Testis (tissue), 3 donors: ENCODE results near the gene C2orf92. TPM values are rescaled to one million over a fixed set of nuclear protein-coding genes. Genes with fewer than 3 reads are reported as not detected.

ENCODE experiments used
- DNase-seq: peaks from one replicate; pipeline ENCODE4 v3.0.0-alpha.2; 2019
- H3K27ac ChIP-seq, 2 donors: fragments of 200-600 bp; sonication (generic); one replicate each; pipeline ENCODE4 v1.5.1; 2019
- H3K27me3 ChIP-seq: fragments of 200-600 bp; sonication (generic); one replicate; pipeline ENCODE4 v1.5.1; 2019
- H3K36me3 ChIP-seq: fragments of 200-600 bp; sonication (generic); one replicate; pipeline ENCODE4 v1.5.1; 2017; ENCODE audit warnings: low read depth; ENCODE audit errors: missing control alignments
- H3K4me1 ChIP-seq: fragments of 200-600 bp; sonication (generic); one replicate; pipeline ENCODE4 v1.5.1; 2019
- H3K4me3 ChIP-seq, 2 donors: fragments of 200-600 bp; sonication (generic); one replicate each; pipeline ENCODE4 v1.5.1; 2017 to 2019
- H3K9me3 ChIP-seq: fragments of 200-600 bp; sonication (generic); one replicate; pipeline ENCODE4 v1.5.1; 2017
- CTCF ChIP-seq, 3 experiments: fragments of 450-650 bp in 2 of 3; fragments of 200-600 bp in 1 of 3; sonication (generic) in 1 of 3; IDR thresholded peaks; one replicate each; pipeline ENCODE4 v1.5.1; 2016 to 2019; ENCODE audit warnings: antibody characterized with exemption in 3 of 3, mild to moderate bottlenecking in 2 of 3, moderate library complexity in 1 of 3
- POLR2A ChIP-seq: fragments of 450-650 bp; IDR thresholded peaks from one replicate; pipeline ENCODE4 v1.6.1; 2017; ENCODE audit warnings: antibody characterized with exemption, mild to moderate bottlenecking, moderate library complexity
- WGBS, 2 donors: methylation state at CpG; one replicate each; pipeline ENCODE4 v1.1.5; 2018; 5-methylcytosine and 5-hydroxymethylcytosine counted together
- intact Hi-C: fragments of 100-400 bp; cut with DNase I; formaldehyde crosslinking; loops from one replicate; pipeline ENCODE4 v1.15.1; 2023; ENCODE audit warnings: low total_unique reads
- polyA plus RNA-seq: library from polyadenylated mRNA; stranded (reverse); fragments of 350-450 nt; fragmentation: Illumina TruSeq; extraction: RNeasy Lipid Tissue Mini Kit (QIAGEN cat#74804); gene quantifications from one replicate; pipeline ENCODE4 v1.2.3, GENCODE V29; 2014; ENCODE audit warnings: low read depth, low replicate concordance; ENCODE audit not compliant: insufficient read depth
- total RNA-seq, 2 donors: library from RNA; depleted of rRNA; stranded (reverse); fragments of >200 nt; gene quantifications; one replicate each; pipeline ENCODE4 v1.2.3, GENCODE V29; 2016

Gene C2orf92
- total and polyA plus RNA-seq, 3 donors from 2014 or later: 27.8 to 51.2 (median 35.7) TPM

- H3K27ac ChIP-seq: no peak overlapping the region
- no peak for TF ChIP-seq CTCF (IDR thresholded peaks at IDR 0.05)
- no peak for DNase-seq
- H3K36me3 ChIP-seq: no peaks in the 10 kb centered on the region
- intact Hi-C loops: no loop called here
- H3K27me3 ChIP-seq: no peaks in the 10 kb centered on the region
- WGBS, 2 donors: 75 to 79% methylated on average over 4 of the region's 4 CpGs
- no peak overlapping the region for H3K4me3 ChIP-seq
- no peaks in the 10 kb centered on the region for H3K9me3 ChIP-seq
- no peaks in the 10 kb centered on the region for H3K4me1 ChIP-seq
Measured at GRCh38 chr2:97736185-97736584, 66.7 kb downstream of the C2orf92 start.

GRCh38 chr2:97736608-97737330 is 67.3 kb downstream of the C2orf92 start:
- DNase-seq: no peak
- Histone ChIP-seq H3K9me3 (no peaks in the 10 kb centered on the region), H3K4me1 (no peaks in the 10 kb centered on the region), H3K36me3 (no peaks in the 10 kb centered on the region), H3K27me3 (no peaks in the 10 kb centered on the region), H3K27ac (no peak overlapping the region), H3K4me3 (no peak overlapping the region)
- intact Hi-C loops: no loop called here
- 83 to 86% methylated on average over 20 of the region's 20 CpGs for WGBS, 2 donors
- TF ChIP-seq CTCF (IDR thresholded peaks at IDR 0.05) (no peak), POLR2A (no peak)

GRCh38 chr2:97737421-97738178 is 68.1 kb downstream of the C2orf92 start:
- WGBS, 2 donors: 92 to 95% methylated on average over 25 to 32 of the region's 32 CpGs
- DNase-seq: no peak
- no peak for TF ChIP-seq POLR2A
- TF ChIP-seq CTCF (IDR thresholded peaks at IDR 0.05): no peak
- Histone ChIP-seq H3K36me3 (no peaks in the 10 kb centered on the region), H3K27me3 (no peaks in the 10 kb centered on the region), H3K4me3 (no peak overlapping the region), H3K4me1 (no peaks in the 10 kb centered on the region), H3K9me3 (no peaks in the 10 kb centered on the region), H3K27ac (no peak overlapping the region)
- intact Hi-C loops: no loop called here

GRCh38 chr2:97738179-97739019 is 68.9 kb downstream of the C2orf92 start:
- WGBS, 2 donors: 95% methylated on average over 7 to 9 of the region's 9 CpGs
- DNase-seq: no peak

More at GRCh38 chr2:97738179-97739019, 68.9 kb downstream of the C2orf92 start:
- no peaks in the 10 kb centered on the region for H3K27me3 ChIP-seq
- H3K4me1 ChIP-seq: no peaks in the 10 kb centered on the region
- intact Hi-C loops: no loop called here
- no peak overlapping the region for H3K27ac ChIP-seq
- H3K9me3 ChIP-seq: no peaks in the 10 kb centered on the region
- H3K36me3 ChIP-seq: no peaks in the 10 kb centered on the region
- no peak overlapping the region for H3K4me3 ChIP-seq
- TF ChIP-seq POLR2A (no peak), CTCF (IDR thresholded peaks at IDR 0.05) (no peak)
